ENCODE data around the gene SYT7. TPM values are rescaled to one million over a fixed set of nuclear protein-coding genes. Genes with fewer than 3 reads are reported as not detected.

The SYT7 gene
- total and polyA plus RNA-seq, 10 of the 15 experiments (the other 5 are each of a cell fraction or from before 2014, with no cell fraction given), result not detected

DNA sequence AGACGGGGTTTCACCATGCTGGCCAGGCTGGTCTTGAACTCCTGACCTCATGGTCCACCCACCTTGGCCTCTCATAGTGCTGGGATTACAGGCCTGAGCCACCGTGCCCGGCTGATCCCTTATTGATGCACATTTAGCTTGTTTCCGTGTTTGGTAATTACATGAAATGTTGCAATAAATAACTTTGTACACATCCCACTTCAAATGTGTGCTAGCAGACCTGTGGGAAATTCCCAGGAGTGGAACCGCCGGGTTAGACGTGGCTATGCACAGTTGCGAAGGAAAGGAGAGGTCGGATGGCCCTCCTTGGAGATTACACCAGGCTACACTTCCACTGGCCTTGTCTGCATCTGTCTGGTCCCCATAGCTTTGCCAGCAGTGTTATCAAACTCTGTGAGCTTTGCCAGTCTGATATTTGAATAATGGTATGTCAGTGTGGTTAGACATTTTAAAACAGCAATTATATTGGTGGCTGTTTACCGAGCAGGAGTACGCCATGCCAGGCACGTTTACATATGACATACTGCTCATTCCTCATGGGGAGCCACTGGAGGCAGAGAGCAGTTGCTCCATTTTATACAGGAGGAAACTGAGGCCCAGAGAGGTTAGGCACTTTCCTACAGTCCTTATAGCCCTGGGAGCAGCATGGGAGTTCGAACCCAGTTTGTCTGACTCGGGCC is 27.2 kb upstream of the SYT7 start:
- intact Hi-C loops (cut with micrococcal nuclease; ENCODE audit: unreplicated experiment) (no loop called here), in situ Hi-C loops (cut with MboI) (no loop called here)
- Histone ChIP-seq H3K4me2 (ENCODE audit: control insufficient read depth, insufficient read depth) (no peak overlapping the region), H4K20me1 (ENCODE audit: control insufficient read depth, insufficient read depth) (no peaks in the 10 kb centered on the region), H3K36me3 (ENCODE audit: control insufficient read depth in 2 of 2, insufficient read depth in 2 of 2, low read length in 1 of 2) (no peaks in the 10 kb centered on the region), H2AFZ (ENCODE audit: control insufficient read depth, low read depth, low read length) (no peak overlapping the region), H3K4me3 (no peak overlapping the region), H3K27ac (ENCODE audit: control insufficient read depth, insufficient read depth) (no peak overlapping the region), H3K4me1 (ENCODE audit: control insufficient read depth, insufficient read depth, low read length) (no peaks in the 10 kb centered on the region), H3K79me2 (ENCODE audit: control insufficient read depth, insufficient read depth, low read length) (no peaks in the 10 kb centered on the region), H3K9ac (ENCODE audit: control insufficient read depth, insufficient read depth, low read length) (no peak overlapping the region), H3K9me3 (replicated peaks; ENCODE audit: control insufficient read depth, insufficient read depth, low read length) (no peaks in the 10 kb centered on the region; the same call in 2 of the 3 replicates), H3K27me3 (replicated peaks in 1 of 2; ENCODE audit: control insufficient read depth in 2 of 2, insufficient read depth in 2 of 2, low read length in 1 of 2) (peaks cover 0 to 3% of the 10 kb centered on the region in 2 experiments; a peak in 2 of 4 replicates)
- no peak for DNase-seq (ENCODE audit: low read depth, low spot score)
- no peak for ATAC-seq
- ChIA-PET RAD21 (ENCODE audit: unreplicated experiment) (no interaction called here), POLR2A (no interaction called here), CTCF (interaction anchor here (0.5 to 1.2 kb wide), 2 partner anchors 92 to 252 kb away, joined by 3 to 5 read pairs; no protein-coding TSS in a partner anchor), SMC1A (ENCODE audit: uncharacterized antibody, unreplicated experiment) (no interaction called here)
- no peak for FAIRE-seq
- 20% methylated on average over 14 of the region's 14 CpGs for WGBS (ENCODE audit: insufficient coverage, insufficient replicate concordance, low lambda C conversion rate, missing lambda C conversion rate)
- no TSS peak for BruUV-seq (replicated peaks)
- TF ChIP-seq JUNB (IDR thresholded peaks at IDR 0.05), result no peak
- TF ChIP-seq ZNF207 (IDR thresholded peaks at IDR 0.05; ENCODE audit: borderline replicate concordance), result no peak
- no peak for TF ChIP-seq CBFB (IDR thresholded peaks at IDR 0.05; ENCODE audit: low read depth)
- TF ChIP-seq LARP7 (IDR thresholded peaks at IDR 0.05), result no peak
- no peak for TF ChIP-seq KDM1A (IDR thresholded peaks at IDR 0.05; ENCODE audit: borderline replicate concordance)
- TF ChIP-seq BCL11A (IDR thresholded peaks at IDR 0.05; ENCODE audit: low read depth, low read length), result no peak
- TF ChIP-seq MEF2A (IDR thresholded peaks at IDR 0.05; ENCODE audit: insufficient read depth, low read depth, low read length), result no peak
- no peak for TF ChIP-seq RAD51 (IDR thresholded peaks at IDR 0.05)
- TF ChIP-seq, protein P1, sequence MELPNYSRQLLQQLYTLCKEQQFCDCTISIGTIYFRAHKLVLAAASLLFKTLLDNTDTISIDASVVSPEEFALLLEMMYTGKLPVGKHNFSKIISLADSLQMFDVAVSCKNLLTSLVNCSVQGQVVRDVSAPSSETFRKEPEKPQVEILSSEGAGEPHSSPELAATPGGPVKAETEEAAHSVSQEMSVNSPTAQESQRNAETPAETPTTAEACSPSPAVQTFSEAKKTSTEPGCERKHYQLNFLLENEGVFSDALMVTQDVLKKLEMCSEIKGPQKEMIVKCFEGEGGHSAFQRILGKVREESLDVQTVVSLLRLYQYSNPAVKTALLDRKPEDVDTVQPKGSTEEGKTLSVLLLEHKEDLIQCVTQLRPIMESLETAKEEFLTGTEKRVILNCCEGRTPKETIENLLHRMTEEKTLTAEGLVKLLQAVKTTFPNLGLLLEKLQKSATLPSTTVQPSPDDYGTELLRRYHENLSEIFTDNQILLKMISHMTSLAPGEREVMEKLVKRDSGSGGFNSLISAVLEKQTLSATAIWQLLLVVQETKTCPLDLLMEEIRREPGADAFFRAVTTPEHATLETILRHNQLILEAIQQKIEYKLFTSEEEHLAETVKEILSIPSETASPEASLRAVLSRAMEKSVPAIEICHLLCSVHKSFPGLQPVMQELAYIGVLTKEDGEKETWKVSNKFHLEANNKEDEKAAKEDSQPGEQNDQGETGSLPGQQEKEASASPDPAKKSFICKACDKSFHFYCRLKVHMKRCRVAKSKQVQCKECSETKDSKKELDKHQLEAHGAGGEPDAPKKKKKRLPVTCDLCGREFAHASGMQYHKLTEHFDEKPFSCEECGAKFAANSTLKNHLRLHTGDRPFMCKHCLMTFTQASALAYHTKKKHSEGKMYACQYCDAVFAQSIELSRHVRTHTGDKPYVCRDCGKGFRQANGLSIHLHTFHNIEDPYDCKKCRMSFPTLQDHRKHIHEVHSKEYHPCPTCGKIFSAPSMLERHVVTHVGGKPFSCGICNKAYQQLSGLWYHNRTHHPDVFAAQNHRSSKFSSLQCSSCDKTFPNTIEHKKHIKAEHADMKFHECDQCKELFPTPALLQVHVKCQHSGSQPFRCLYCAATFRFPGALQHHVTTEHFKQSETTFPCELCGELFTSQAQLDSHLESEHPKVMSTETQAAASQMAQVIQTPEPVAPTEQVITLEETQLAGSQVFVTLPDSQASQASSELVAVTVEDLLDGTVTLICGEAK (IDR thresholded peaks at IDR 0.05; ENCODE audit: borderline replicate concordance), result no peak
- no peak for TF ChIP-seq SP1 (IDR thresholded peaks at IDR 0.05; ENCODE audit: low read depth, low read length)
- TF ChIP-seq, protein P2, sequence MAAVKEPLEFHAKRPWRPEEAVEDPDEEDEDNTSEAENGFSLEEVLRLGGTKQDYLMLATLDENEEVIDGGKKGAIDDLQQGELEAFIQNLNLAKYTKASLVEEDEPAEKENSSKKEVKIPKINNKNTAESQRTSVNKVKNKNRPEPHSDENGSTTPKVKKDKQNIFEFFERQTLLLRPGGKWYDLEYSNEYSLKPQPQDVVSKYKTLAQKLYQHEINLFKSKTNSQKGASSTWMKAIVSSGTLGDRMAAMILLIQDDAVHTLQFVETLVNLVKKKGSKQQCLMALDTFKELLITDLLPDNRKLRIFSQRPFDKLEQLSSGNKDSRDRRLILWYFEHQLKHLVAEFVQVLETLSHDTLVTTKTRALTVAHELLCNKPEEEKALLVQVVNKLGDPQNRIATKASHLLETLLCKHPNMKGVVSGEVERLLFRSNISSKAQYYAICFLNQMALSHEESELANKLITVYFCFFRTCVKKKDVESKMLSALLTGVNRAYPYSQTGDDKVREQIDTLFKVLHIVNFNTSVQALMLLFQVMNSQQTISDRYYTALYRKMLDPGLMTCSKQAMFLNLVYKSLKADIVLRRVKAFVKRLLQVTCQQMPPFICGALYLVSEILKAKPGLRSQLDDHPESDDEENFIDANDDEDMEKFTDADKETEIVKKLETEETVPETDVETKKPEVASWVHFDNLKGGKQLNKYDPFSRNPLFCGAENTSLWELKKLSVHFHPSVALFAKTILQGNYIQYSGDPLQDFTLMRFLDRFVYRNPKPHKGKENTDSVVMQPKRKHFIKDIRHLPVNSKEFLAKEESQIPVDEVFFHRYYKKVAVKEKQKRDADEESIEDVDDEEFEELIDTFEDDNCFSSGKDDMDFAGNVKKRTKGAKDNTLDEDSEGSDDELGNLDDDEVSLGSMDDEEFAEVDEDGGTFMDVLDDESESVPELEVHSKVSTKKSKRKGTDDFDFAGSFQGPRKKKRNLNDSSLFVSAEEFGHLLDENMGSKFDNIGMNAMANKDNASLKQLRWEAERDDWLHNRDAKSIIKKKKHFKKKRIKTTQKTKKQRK (IDR thresholded peaks at IDR 0.05; ENCODE audit: low read depth, low read length), result no peak
- TF ChIP-seq ESRRA (IDR thresholded peaks at IDR 0.05; ENCODE audit: low read length), result no peak
- TF ChIP-seq, protein P3, sequence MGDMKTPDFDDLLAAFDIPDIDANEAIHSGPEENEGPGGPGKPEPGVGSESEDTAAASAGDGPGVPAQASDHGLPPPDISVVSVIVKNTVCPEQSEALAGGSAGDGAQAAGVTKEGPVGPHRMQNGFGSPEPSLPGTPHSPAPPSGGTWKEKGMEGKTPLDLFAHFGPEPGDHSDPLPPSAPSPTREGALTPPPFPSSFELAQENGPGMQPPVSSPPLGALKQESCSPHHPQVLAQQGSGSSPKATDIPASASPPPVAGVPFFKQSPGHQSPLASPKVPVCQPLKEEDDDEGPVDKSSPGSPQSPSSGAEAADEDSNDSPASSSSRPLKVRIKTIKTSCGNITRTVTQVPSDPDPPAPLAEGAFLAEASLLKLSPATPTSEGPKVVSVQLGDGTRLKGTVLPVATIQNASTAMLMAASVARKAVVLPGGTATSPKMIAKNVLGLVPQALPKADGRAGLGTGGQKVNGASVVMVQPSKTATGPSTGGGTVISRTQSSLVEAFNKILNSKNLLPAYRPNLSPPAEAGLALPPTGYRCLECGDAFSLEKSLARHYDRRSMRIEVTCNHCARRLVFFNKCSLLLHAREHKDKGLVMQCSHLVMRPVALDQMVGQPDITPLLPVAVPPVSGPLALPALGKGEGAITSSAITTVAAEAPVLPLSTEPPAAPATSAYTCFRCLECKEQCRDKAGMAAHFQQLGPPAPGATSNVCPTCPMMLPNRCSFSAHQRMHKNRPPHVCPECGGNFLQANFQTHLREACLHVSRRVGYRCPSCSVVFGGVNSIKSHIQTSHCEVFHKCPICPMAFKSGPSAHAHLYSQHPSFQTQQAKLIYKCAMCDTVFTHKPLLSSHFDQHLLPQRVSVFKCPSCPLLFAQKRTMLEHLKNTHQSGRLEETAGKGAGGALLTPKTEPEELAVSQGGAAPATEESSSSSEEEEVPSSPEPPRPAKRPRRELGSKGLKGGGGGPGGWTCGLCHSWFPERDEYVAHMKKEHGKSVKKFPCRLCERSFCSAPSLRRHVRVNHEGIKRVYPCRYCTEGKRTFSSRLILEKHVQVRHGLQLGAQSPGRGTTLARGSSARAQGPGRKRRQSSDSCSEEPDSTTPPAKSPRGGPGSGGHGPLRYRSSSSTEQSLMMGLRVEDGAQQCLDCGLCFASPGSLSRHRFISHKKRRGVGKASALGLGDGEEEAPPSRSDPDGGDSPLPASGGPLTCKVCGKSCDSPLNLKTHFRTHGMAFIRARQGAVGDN (IDR thresholded peaks at IDR 0.05), result no peak

All from GM12878 (cell line).